GM23248 (cell line): Measurements from ENCODE around the gene WDR82. TPM values are rescaled to one million over a fixed set of nuclear protein-coding genes. Genes with fewer than 3 reads are reported as not detected.

Experiments
- DNase-seq: peaks from one replicate; pipeline ENCODE4 v3.0.0-alpha.2; 2015
- H2AFZ ChIP-seq: fragments of 200-600 bp; sonication (generic); 2 replicates; pipeline ENCODE4 v1.6.1; 2016; ENCODE audit warnings: antibody characterized with exemption
- H3F3A ChIP-seq: fragments of 200-600 bp; sonication (generic); 2 replicates; pipeline ENCODE4 v1.6.1; 2016; ENCODE audit warnings: mild to moderate bottlenecking, antibody characterized with exemption, mixed run types; ENCODE audit not compliant: insufficient read depth
- H3K27ac ChIP-seq: fragments of 200-600 bp; sonication (generic); 2 replicates; pipeline ENCODE4 v1.5.1; 2016; ENCODE audit warnings: mild to moderate bottlenecking
- H3K27me3 ChIP-seq: fragments of 200-600 bp; sonication (generic); replicated peaks from 2 replicates; pipeline ENCODE4 v1.6.1; 2016; ENCODE audit warnings: mild to moderate bottlenecking; ENCODE audit not compliant: insufficient read depth
- H3K36me3 ChIP-seq: fragments of 200-600 bp; sonication (generic); 2 replicates; pipeline ENCODE4 v1.6.1; 2016; ENCODE audit warnings: low read depth, mild to moderate bottlenecking
- H3K4me1 ChIP-seq: fragments of 200-600 bp; sonication (generic); 2 replicates; pipeline ENCODE4 v1.6.1; 2016; ENCODE audit warnings: mild to moderate bottlenecking; ENCODE audit not compliant: insufficient read depth
- H3K4me2 ChIP-seq: fragments of 200-600 bp; sonication (generic); one replicate; pipeline ENCODE4 v1.6.1; 2016; ENCODE audit warnings: mild to moderate bottlenecking; ENCODE audit not compliant: unreplicated experiment
- H3K4me3 ChIP-seq: fragments of 200-600 bp; sonication (generic); 2 replicates; pipeline ENCODE4 v1.5.1; 2016; ENCODE audit warnings: mild to moderate bottlenecking
- H3K79me2 ChIP-seq: fragments of 200-600 bp; sonication (generic); 2 replicates; pipeline ENCODE4 v1.6.1; 2016; ENCODE audit warnings: mild to moderate bottlenecking; ENCODE audit not compliant: insufficient read depth
- H3K9ac ChIP-seq: fragments of 200-600 bp; sonication (generic); 2 replicates; pipeline ENCODE4 v1.6.1; 2016; ENCODE audit warnings: mild to moderate bottlenecking
- H3K9me2 ChIP-seq: fragments of 200-600 bp; sonication (generic); 2 replicates; pipeline ENCODE4 v1.6.1; 2016; ENCODE audit warnings: mixed run types, mild to moderate bottlenecking, moderate library complexity; ENCODE audit not compliant: insufficient read depth
- H3K9me3 ChIP-seq: fragments of 200-600 bp; sonication (generic); one replicate; pipeline ENCODE4 v1.6.1; 2017; ENCODE audit warnings: low read depth
- H4K20me1 ChIP-seq: fragments of 200-600 bp; sonication (generic); 2 replicates; pipeline ENCODE4 v1.6.0; 2016; ENCODE audit not compliant: insufficient read depth
- EZH2 ChIP-seq: fragments of 200-600 bp; sonication (generic); IDR thresholded peaks from 2 replicates; pipeline ENCODE4 v1.6.1; 2018; ENCODE audit warnings: antibody characterized with exemption, mild to moderate bottlenecking; ENCODE audit not compliant: insufficient read depth, poor library complexity, severe bottlenecking
- EZH2phosphoT487 ChIP-seq: fragments of 200-600 bp; sonication (generic); IDR thresholded peaks from 2 replicates; pipeline ENCODE4 v1.6.1; 2018; ENCODE audit warnings: antibody characterized with exemption, moderate library complexity, mild to moderate bottlenecking, low read depth; ENCODE audit not compliant: insufficient read depth
- whole genome bisulfite sequencing, 2 experiments: methylation state at CpG; one replicate each; pipeline ENCODE4 v1.1.6; 2015 to 2017; ENCODE audit warnings: low lambda C conversion rate in 2 of 2, low coverage in 1 of 2; ENCODE audit errors: missing lambda C conversion rate in 2 of 2; 5-methylcytosine and 5-hydroxymethylcytosine counted together
- in situ Hi-C: fragments of 300-500 bp; cut with MboI; formaldehyde crosslinking; loops from 2 replicates; pipeline ENCODE4 v1.15.0; 2020
- polyA plus RNA-seq: library from polyadenylated mRNA; unstranded; fragments of >200 nt; fragmentation: Nextera tagmentation; extraction: Ambion mirVana; gene quantifications from 2 replicates; pipeline ENCODE4 v1.2.1, GENCODE V29; 2016
- total RNA-seq: library from RNA; depleted of rRNA; stranded (reverse); fragments of >200 nt; shearing (Covaris generic); gene quantifications from 2 replicates; pipeline ENCODE4 v1.2.3, GENCODE V29; 2014

WDR82 gene
- total and polyA plus RNA-seq, 2 experiments from 2014 or later, result 16.1 to 56.1 TPM

GRCh38 chr3:52243791-52244628 lies 34.4 kb downstream of the WDR82 start:
- Histone ChIP-seq H3F3A (peaks cover 39% of the 10 kb centered on the region), H4K20me1 (no peaks in the 10 kb centered on the region), H3K27me3 (no peaks in the 10 kb centered on the region), H3K36me3 (no peaks in the 10 kb centered on the region), H3K4me3 (no peak overlapping the region), H3K9me3 (no peaks in the 10 kb centered on the region), H3K9me2 (no peaks in the 10 kb centered on the region), H2AFZ (no peak overlapping the region), H3K4me2 (peak overlapping the region; percentile 70), H3K27ac (peak overlapping the region; percentile 49), H3K4me1 (peaks cover 30% of the 10 kb centered on the region), H3K79me2 (peaks cover 4% of the 10 kb centered on the region; the same call in 1 of the 2 replicates), H3K9ac (peak overlapping the region; percentile 16; the same call in 1 of the 2 replicates)
- TF ChIP-seq EZH2phosphoT487, result no peak
- TF ChIP-seq EZH2, result no peak
- WGBS, 2 experiments, result 59 to 68% methylated on average over 9 of the region's 9 CpGs
- in situ Hi-C loops, result no loop called here
- peak; percentile 85 for DNase-seq

- in situ Hi-C loops, result no loop called here
- DNase-seq, result no peak
- Histone ChIP-seq H3K27ac (no peak overlapping the region), H3K9ac (no peak overlapping the region), H3F3A (peaks cover 49% of the 10 kb centered on the region), H3K27me3 (no peaks in the 10 kb centered on the region), H3K9me3 (no peaks in the 10 kb centered on the region), H3K36me3 (no peaks in the 10 kb centered on the region), H3K79me2 (peaks cover 21% of the 10 kb centered on the region), H3K4me2 (no peak overlapping the region), H3K4me1 (peaks cover 39% of the 10 kb centered on the region), H2AFZ (no peak overlapping the region), H3K9me2 (no peaks in the 10 kb centered on the region), H3K4me3 (no peak overlapping the region), H4K20me1 (no peaks in the 10 kb centered on the region)
- TF ChIP-seq EZH2, result no peak
- WGBS, 2 experiments, result 92 to 93% methylated on average over 1 of the region's 1 CpG
These were observed 36.4 kb downstream of the WDR82 start for GRCh38 chr3:52242039-52242438.

- H4K20me1 ChIP-seq, result no peaks in the 10 kb centered on the region
- H3K79me2 ChIP-seq, result peaks cover 32% of the 10 kb centered on the region
- WGBS, 2 experiments, result 76 to 77% methylated on average over 4 of the region's 4 CpGs
- H3K27ac ChIP-seq, result peak overlapping the region; percentile 100
- no peak for DNase-seq
- no peak overlapping the region for H3K4me3 ChIP-seq
- no peak for TF ChIP-seq EZH2phosphoT487
- no peak for TF ChIP-seq EZH2
- H3K4me2 ChIP-seq, result peak overlapping the region; percentile 62
- H3F3A ChIP-seq, result peaks cover 49% of the 10 kb centered on the region
- H3K9ac ChIP-seq, result peak overlapping the region; percentile 93
- no peaks in the 10 kb centered on the region for H3K9me3 ChIP-seq
- H2AFZ ChIP-seq, result no peak overlapping the region
- in situ Hi-C loops, result no loop called here
- no peaks in the 10 kb centered on the region for H3K27me3 ChIP-seq
- peaks cover 47% of the 10 kb centered on the region for H3K4me1 ChIP-seq
- no peaks in the 10 kb centered on the region for H3K9me2 ChIP-seq
- H3K36me3 ChIP-seq, result no peaks in the 10 kb centered on the region
These were observed 37.5 kb downstream of the WDR82 start for GRCh38 chr3:52240886-52241370.

- H3K9me3 ChIP-seq, result no peaks in the 10 kb centered on the region
- H3K4me2 ChIP-seq, result peak overlapping the region; percentile 87
- 100% methylated on average over 1 of the region's 1 CpG for WGBS, 2 experiments
- H3K27ac ChIP-seq, result peak overlapping the region; percentile 100
- no peaks in the 10 kb centered on the region for H3K36me3 ChIP-seq
- peaks cover 46% of the 10 kb centered on the region for H3K4me1 ChIP-seq
- peak overlapping the region; percentile 93 for H3K9ac ChIP-seq
- H3F3A ChIP-seq, result peaks cover 49% of the 10 kb centered on the region
- DNase-seq, result peak; percentile 96
- no peak overlapping the region for H2AFZ ChIP-seq
- H3K79me2 ChIP-seq, result peaks cover 39% of the 10 kb centered on the region
- in situ Hi-C loops, result no loop called here
- peak overlapping the region; percentile 80 for H3K4me3 ChIP-seq
- no peaks in the 10 kb centered on the region for H3K27me3 ChIP-seq
- H3K9me2 ChIP-seq, result no peaks in the 10 kb centered on the region
- TF ChIP-seq EZH2phosphoT487, result no peak
- no peak for TF ChIP-seq EZH2
- H4K20me1 ChIP-seq, result no peaks in the 10 kb centered on the region
These were observed 38.2 kb downstream of the WDR82 start for GRCh38 chr3:52240059-52240885.
